ENCODE results near the gene PLAC8. TPM values are rescaled to one million over a fixed set of nuclear protein-coding genes. Genes with fewer than 3 reads are reported as not detected.
A peak's percentile ranks its signal among the peaks of the same experiment; 100 is the strongest.
"Not testable (repeated sequence)": the region's sequence is repeated elsewhere in the genome, so short reads cannot be mapped to it uniquely, and the experiment has no call there.

PLAC8 gene
- total RNA-seq, 4 donors from 2014 or later, result 17.6 to 130 (median 72.1) TPM

DNA sequence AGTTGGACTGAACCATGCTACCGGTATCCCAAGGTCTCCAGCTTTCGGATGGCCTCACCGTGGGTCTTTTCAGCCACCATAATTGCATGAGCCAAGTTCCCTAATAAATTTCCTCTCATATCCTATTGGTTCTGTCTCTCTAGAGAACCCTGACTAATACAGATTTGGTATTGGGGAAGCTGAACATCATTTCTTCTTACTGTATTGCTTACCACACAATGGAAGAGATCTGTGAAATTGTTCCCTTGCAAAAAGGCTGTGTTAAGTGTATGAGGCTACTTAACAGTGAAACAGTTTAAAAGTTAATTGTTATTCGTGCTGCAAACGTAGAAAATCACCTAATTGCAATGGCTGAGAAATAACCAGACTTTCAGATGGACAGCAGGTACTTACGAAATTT lies 34.0 kb downstream of the PLAC8 start:
- Histone ChIP-seq H3K4me3 (no peak overlapping the region), H3K9me3 (no peaks in the 10 kb centered on the region), H3K27me3 (no peaks in the 10 kb centered on the region), H3K4me1 (peaks cover 0 to 9% (median 0%) of the 10 kb centered on the region in 3 donors), H3K36me3 (peaks cover 0 to 19% (median 0%) of the 10 kb centered on the region in 3 donors), H3K27ac (no peak overlapping the region)
- intact Hi-C loops (cut with DNase I), result no loop called here
- WGBS, 2 donors, result 89 to 92% methylated on average over 6 of the region's 6 CpGs
- no peak for DNase-seq
- TF ChIP-seq POLR2A (IDR thresholded peaks at IDR 0.05), result no peak
- TF ChIP-seq, protein P1, sequence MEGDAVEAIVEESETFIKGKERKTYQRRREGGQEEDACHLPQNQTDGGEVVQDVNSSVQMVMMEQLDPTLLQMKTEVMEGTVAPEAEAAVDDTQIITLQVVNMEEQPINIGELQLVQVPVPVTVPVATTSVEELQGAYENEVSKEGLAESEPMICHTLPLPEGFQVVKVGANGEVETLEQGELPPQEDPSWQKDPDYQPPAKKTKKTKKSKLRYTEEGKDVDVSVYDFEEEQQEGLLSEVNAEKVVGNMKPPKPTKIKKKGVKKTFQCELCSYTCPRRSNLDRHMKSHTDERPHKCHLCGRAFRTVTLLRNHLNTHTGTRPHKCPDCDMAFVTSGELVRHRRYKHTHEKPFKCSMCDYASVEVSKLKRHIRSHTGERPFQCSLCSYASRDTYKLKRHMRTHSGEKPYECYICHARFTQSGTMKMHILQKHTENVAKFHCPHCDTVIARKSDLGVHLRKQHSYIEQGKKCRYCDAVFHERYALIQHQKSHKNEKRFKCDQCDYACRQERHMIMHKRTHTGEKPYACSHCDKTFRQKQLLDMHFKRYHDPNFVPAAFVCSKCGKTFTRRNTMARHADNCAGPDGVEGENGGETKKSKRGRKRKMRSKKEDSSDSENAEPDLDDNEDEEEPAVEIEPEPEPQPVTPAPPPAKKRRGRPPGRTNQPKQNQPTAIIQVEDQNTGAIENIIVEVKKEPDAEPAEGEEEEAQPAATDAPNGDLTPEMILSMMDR (IDR thresholded peaks at IDR 0.05), result no peak

DNA sequence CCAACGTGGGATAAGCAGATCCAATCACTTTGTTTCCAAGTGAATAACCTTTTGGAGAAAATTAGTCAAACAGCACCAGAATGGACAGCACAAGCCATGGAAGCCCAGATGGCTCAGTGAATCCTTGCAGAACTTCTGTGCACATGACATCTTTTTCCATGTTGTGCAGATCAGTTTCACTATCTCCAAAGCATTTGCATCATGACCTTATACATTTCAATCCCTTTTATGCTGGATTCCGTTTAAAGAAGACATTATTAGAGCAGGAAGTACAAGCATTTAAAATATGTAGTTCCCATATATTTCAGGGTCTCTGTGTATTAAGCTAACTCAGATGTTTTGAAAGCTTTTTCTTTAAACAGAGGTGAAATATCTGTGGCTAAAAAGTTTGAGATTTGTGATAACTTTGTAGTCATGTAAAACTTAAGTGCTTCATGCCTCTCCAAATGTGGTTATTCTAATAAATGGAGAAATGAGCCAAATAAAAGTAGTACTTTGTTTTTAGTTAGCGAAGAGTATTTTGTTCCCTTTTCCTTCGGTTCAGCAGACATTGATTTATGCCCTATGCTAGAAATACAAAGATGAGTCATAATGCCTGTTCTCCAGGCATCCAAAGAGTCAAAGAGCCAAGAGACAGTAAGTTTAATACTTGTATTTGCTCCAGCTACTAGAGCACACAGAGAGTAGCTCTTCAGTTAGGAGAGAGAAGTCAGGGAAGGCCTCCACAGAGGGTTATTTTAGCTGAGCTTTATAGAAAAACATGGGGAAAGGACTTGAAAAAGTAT lies 39.0 kb downstream of the PLAC8 start:
- peaks cover 0 to 54% (median 0%) of the 10 kb centered on the region in 3 donors for H3K36me3 ChIP-seq
- intact Hi-C loops (cut with DNase I), result no loop called here

DNA sequence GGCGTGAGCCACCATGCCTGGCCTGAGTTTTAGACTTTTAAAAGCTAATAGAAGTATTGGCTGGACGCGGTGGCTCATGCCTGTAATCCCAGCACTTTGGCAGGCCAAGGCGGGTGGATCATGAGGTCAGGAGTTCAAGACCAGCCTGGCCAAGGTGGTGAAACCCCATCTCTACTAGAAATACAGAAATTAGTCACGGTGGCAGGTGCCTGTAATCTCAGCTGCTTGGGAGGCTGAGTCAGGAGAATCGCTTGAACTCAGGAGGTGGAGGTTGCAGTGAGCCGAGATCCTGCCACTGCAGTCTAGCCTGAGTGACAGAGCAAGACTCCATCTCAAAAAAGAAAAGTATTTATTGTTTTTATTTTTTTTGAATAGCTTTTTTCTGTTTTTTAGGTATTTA lies 39.7 kb downstream of the PLAC8 start:
- intact Hi-C loops (cut with DNase I); H3K9me3 ChIP-seq; DNase-seq; H3K27me3 ChIP-seq; H3K4me3 ChIP-seq: not testable (repeated sequence)
- 80 to 83% methylated on average over 5 to 6 of the region's 7 CpGs for WGBS, 2 donors
- H3K4me1 ChIP-seq, result peaks cover 0 to 24% (median 0%) of the 10 kb centered on the region in 3 donors
- H3K36me3 ChIP-seq, result peaks cover 0 to 61% (median 0%) of the 10 kb centered on the region in 3 donors
- H3K27ac ChIP-seq, result peak overlapping the region in 2 of 4 donors; percentile 16 to 30

More for the DNA sequence above, 39.0 kb downstream of the PLAC8 start:
- no peaks in the 10 kb centered on the region for H3K27me3 ChIP-seq
- no peak for TF ChIP-seq POLR2A (IDR thresholded peaks at IDR 0.05)
- TF ChIP-seq, protein P1 (IDR thresholded peaks at IDR 0.05), result no peak
- H3K9me3 ChIP-seq, result no peaks in the 10 kb centered on the region
- H3K27ac ChIP-seq, result peak overlapping the region in 2 of 4 donors; percentile 16 to 30
- WGBS, 2 donors, result 44 to 49% methylated on average over 4 of the region's 4 CpGs
- no peak overlapping the region for H3K4me3 ChIP-seq
- peaks cover 0 to 24% (median 0%) of the 10 kb centered on the region in 3 donors for H3K4me1 ChIP-seq
- no peak for DNase-seq

DNA sequence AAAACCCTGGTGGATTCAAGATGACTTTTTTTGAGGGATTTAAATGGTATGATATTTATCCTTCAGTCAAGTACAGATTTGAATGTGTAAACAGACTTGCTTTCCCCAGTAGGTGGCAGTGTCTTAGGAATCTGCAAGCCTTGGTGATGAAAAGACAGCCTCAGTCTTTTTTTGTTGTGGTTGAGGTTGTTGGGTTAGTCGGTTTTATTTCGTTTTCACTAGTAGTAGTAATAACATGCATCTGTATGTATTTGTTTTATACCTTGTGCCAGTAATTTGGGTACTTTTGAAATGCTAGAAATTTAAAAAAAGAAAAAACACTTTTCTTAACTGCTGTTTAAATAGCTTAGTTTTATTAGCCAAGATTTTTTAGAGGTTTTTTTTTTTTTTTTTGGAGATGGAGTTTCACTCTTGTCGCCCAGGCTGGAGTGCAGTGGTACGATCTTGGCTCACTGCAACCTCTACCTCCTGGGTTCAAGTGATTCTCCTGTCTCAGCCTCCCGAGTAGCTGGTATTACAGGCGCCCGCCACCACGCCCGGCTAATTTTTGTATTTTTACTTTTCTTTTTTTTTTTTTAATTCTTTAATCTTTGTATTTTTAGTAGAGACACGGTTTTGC lies 40.3 kb downstream of the PLAC8 start:
- DNase-seq, result no peak
- Histone ChIP-seq H3K4me1 (peaks cover 0 to 24% (median 0%) of the 10 kb centered on the region in 3 donors), H3K9me3 (no peaks in the 10 kb centered on the region), H3K4me3 (no peak overlapping the region), H3K36me3 (peaks cover 0 to 67% (median 0%) of the 10 kb centered on the region in 3 donors), H3K27ac (peak overlapping the region in 2 of 4 donors; percentile 24 to 30), H3K27me3 (no peaks in the 10 kb centered on the region)
- intact Hi-C loops (cut with DNase I), result no loop called here
- no peak for TF ChIP-seq POLR2A (IDR thresholded peaks at IDR 0.05)
- TF ChIP-seq, protein P1 (IDR thresholded peaks at IDR 0.05), result peak; percentile 69 to 82 (median 74)
- WGBS, 2 donors, result 71 to 75% methylated on average over 10 of the region's 10 CpGs

DNA sequence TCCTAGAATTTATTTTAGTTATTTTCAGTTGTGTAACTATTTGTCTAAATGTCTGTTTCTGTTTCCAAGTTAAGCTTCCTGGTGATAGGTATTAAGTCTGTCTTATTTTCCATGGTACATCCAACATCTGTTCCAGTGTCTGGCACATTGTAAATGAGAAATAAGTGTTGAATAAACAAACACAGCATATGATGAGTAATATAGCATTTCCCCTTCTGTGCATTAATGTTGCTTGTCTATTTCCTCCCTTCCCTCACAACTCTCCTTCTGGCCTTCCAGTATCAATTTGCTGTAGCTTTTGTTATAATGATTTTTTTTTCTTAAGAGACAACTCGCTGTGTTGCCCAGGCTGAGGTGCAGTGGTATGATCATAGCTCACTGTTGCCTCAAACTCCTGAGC lies 43.4 kb downstream of the PLAC8 start:
- intact Hi-C loops (cut with DNase I), result no loop called here
- peaks cover 0 to 84% (median 3%) of the 10 kb centered on the region in 3 donors for H3K36me3 ChIP-seq
- H3K27me3 ChIP-seq, result no peaks in the 10 kb centered on the region
- H3K4me1 ChIP-seq, result peaks cover 0 to 21% (median 0%) of the 10 kb centered on the region in 3 donors
- H3K4me3 ChIP-seq, result no peak overlapping the region
- 80 to 93% methylated on average over 1 of the region's 1 CpG for WGBS, 2 donors
- no peak overlapping the region for H3K27ac ChIP-seq
- DNase-seq, result no peak
- TF ChIP-seq POLR2A (IDR thresholded peaks at IDR 0.05), result no peak
- TF ChIP-seq, protein P1 (IDR thresholded peaks at IDR 0.05), result no peak
- H3K9me3 ChIP-seq, result no peaks in the 10 kb centered on the region

Measured in esophagus squamous epithelium (tissue), 5 donors.